Adrenal gland (tissue), 12 donors: ENCODE measurements around the gene UBE2N. TPM values are rescaled to one million over a fixed set of nuclear protein-coding genes. Genes with fewer than 3 reads are reported as not detected.

Experiments
- DNase-seq, 7 donors: peaks; one replicate each; pipeline ENCODE4 v3.0.0-alpha.2; 2019 to 2020
- H3K27ac ChIP-seq, 5 donors: fragments of 200-600 bp; sonication (generic) in 4 of 5; 1 replicate in 3 of 5; 2 replicates in 2 of 5; pipeline versions ENCODE4 v1.5.1 to v1.8.0; 2016 to 2020; ENCODE audit warnings: mild to moderate bottlenecking in 1 of 5
- H3K27me3 ChIP-seq: fragments of 200-600 bp; 2 replicates; pipeline ENCODE4 v1.8.0; 2021
- H3K36me3 ChIP-seq, 2 donors: fragments of 200-600 bp; replicated peaks in 1 of 2; 1 replicate in 1 of 2; 2 replicates in 1 of 2; pipeline versions ENCODE4 v1.5.1 to v1.8.0; 2018 to 2022
- H3K4me1 ChIP-seq, 2 donors: fragments of 200-600 bp; replicated peaks in 1 of 2; 1 replicate in 1 of 2; 2 replicates in 1 of 2; pipeline versions ENCODE4 v1.5.1 to v1.8.0; 2018 to 2021
- H3K4me3 ChIP-seq, 4 donors: fragments of 200-600 bp; sonication (generic) in 3 of 4; one replicate each; pipeline ENCODE4 v1.5.1; 2016 to 2018
- H3K9me3 ChIP-seq, 3 donors: fragments of 200-600 bp; sonication (generic) in 1 of 3; replicated peaks in 1 of 3; 1 replicate in 2 of 3; 2 replicates in 1 of 3; pipeline versions ENCODE4 v1.5.1 to v1.8.0; 2016 to 2021
- CTCF ChIP-seq, 6 experiments: fragments of 450-650 bp in 4 of 6; fragments of 200-600 bp in 2 of 6; sonication (generic) in 1 of 6; IDR thresholded peaks; 1 replicate in 5 of 6; 2 replicates in 1 of 6; pipeline versions ENCODE4 v1.5.1 to v1.8.0; 2016 to 2021; ENCODE audit warnings: antibody characterized with exemption in 6 of 6, mild to moderate bottlenecking in 2 of 6, moderate library complexity in 1 of 6
- POLR2A ChIP-seq, 2 donors: fragments of 450-650 bp; IDR thresholded peaks; one replicate each; pipeline ENCODE4 v1.6.1; 2017; ENCODE audit warnings: antibody characterized with exemption in 2 of 2, mild to moderate bottlenecking in 2 of 2, moderate library complexity in 1 of 2
- WGBS, 4 donors: extraction: QIAGEN DNeasy Blood & Tissue Kit in 2 of 4; methylation state at CpG; one replicate each; pipeline versions ENCODE4 v1.1.5 to v1.1.7; 2013 to 2017; 5-methylcytosine and 5-hydroxymethylcytosine counted together
- intact Hi-C, 2 donors: fragments of 100-400 bp; cut with DNase I; formaldehyde crosslinking; loops; one replicate each; pipeline versions ENCODE4 v1.14.1 to v1.15.0; 2022 to 2023
- polyA plus RNA-seq, 3 donors: library from polyadenylated mRNA; stranded (reverse); fragments of 200-250 nt in 2 of 3; fragments of 350-450 nt in 1 of 3; fragmentation: Illumina TruSeq in 1 of 3; extraction: RNeasy Lipid Tissue Mini Kit (QIAGEN cat#74804) in 1 of 3; gene quantifications; one replicate each; pipeline ENCODE4 v1.2.3, GENCODE V29; 2013 to 2014
- total RNA-seq, 9 donors: library from RNA; depleted of rRNA in 4 of 9; stranded (reverse); fragments of >200 nt in 4 of 9; fragments of 120-200 nt in 1 of 9; fragmentation: NEBNext Ultra II Directional in 1 of 9; extraction: Animal tissue kit (Norgen Biotek cat#: 25700) in 1 of 9; gene quantifications; one replicate each; pipeline versions ENCODE4 v1.1.0 to v1.2.4, GENCODE V29; 2013 to 2023
- donor health status: healthy with polysubstance abuse.
- donor health status: Bipolar disorder and iron deficiency.
- donor health status: DM: yes; HTN: yes; CAD: no.
- donor health status: DM: no; HTN: no; CAD: no.
- donor health status: DM: no; HTN: no; CAD: no.
- donor health status: DM: yes; HTN: yes; CAD: no.

UBE2N gene
- total and polyA plus RNA-seq, 12 donors: 22.1 to 186 (median 68.5) TPM

GRCh38 chr12:93460902-93461301, 19.2 kb upstream of the UBE2N start:
- Histone ChIP-seq H3K36me3 (no peaks in the 10 kb centered on the region), H3K9me3 (no peaks in the 10 kb centered on the region), H3K27me3 (no peaks in the 10 kb centered on the region), H3K4me3 (no peak overlapping the region), H3K4me1 (peaks cover 0 to 6% of the 10 kb centered on the region in 2 donors), H3K27ac (no peak overlapping the region)
- no peak for DNase-seq
- 59 to 77% (median 72%) methylated on average over 7 of the region's 7 CpGs for WGBS, 4 donors
- no peak for TF ChIP-seq POLR2A (IDR thresholded peaks at IDR 0.05)
- TF ChIP-seq CTCF (IDR thresholded peaks at IDR 0.05): no peak
- intact Hi-C loops: no loop called here

- TF ChIP-seq POLR2A (IDR thresholded peaks at IDR 0.05) (no peak), CTCF (IDR thresholded peaks at IDR 0.05) (no peak)
- Histone ChIP-seq H3K4me1 (peaks cover 0 to 6% of the 10 kb centered on the region in 2 donors), H3K27me3 (no peaks in the 10 kb centered on the region), H3K36me3 (no peaks in the 10 kb centered on the region), H3K27ac (no peak overlapping the region), H3K4me3 (no peak overlapping the region), H3K9me3 (no peaks in the 10 kb centered on the region)
- DNase-seq: no peak
- WGBS, 4 donors: 40 to 57% (median 54%) methylated on average over 6 of the region's 6 CpGs
- intact Hi-C loops: no loop called here
These were observed 18.3 kb upstream of the UBE2N start for GRCh38 chr12:93460003-93460402.

- no peak for DNase-seq
- H3K9me3 ChIP-seq: no peaks in the 10 kb centered on the region
- no peak overlapping the region for H3K27ac ChIP-seq
- no peaks in the 10 kb centered on the region for H3K27me3 ChIP-seq
- intact Hi-C loops: no loop called here
- H3K36me3 ChIP-seq: no peaks in the 10 kb centered on the region
- 92 to 98% (median 93%) methylated on average over 5 of the region's 5 CpGs for WGBS, 4 donors
- H3K4me3 ChIP-seq: no peak overlapping the region
- peaks cover 0 to 6% of the 10 kb centered on the region in 2 donors for H3K4me1 ChIP-seq
- TF ChIP-seq POLR2A (IDR thresholded peaks at IDR 0.05) (no peak), CTCF (IDR thresholded peaks at IDR 0.05) (no peak)
These were observed 17.4 kb upstream of the UBE2N start for GRCh38 chr12:93459097-93459496.

GRCh38 chr12:93456077-93456476, 14.3 kb upstream of the UBE2N start:
- TF ChIP-seq POLR2A (IDR thresholded peaks at IDR 0.05): no peak
- TF ChIP-seq CTCF (IDR thresholded peaks at IDR 0.05): no peak
- H3K4me1 ChIP-seq: peaks cover 0 to 6% of the 10 kb centered on the region in 2 donors
- no peak overlapping the region for H3K4me3 ChIP-seq
- intact Hi-C loops: no loop called here
- H3K27me3 ChIP-seq: no peaks in the 10 kb centered on the region
- 70 to 83% (median 73%) methylated on average over 2 of the region's 2 CpGs for WGBS, 4 donors
- DNase-seq: no peak
- H3K27ac ChIP-seq: no peak overlapping the region
- no peaks in the 10 kb centered on the region for H3K9me3 ChIP-seq
- no peaks in the 10 kb centered on the region for H3K36me3 ChIP-seq
